HG02759 (cell line): ENCODE data around the gene EFHC2.
"Not testable (repeated sequence)": the region's sequence is repeated elsewhere in the genome, so short reads cannot be mapped to it uniquely, and the experiment has no call there.

Source experiments
- ATAC-seq: cut with Tn5 transposase; IDR thresholded peaks from one replicate; pipeline ENCODE4 v1.9.1; 2021; ENCODE audit warnings: mild to moderate bottlenecking, moderate library complexity; ENCODE audit not compliant: unreplicated experiment

Gene EFHC2

DNA sequence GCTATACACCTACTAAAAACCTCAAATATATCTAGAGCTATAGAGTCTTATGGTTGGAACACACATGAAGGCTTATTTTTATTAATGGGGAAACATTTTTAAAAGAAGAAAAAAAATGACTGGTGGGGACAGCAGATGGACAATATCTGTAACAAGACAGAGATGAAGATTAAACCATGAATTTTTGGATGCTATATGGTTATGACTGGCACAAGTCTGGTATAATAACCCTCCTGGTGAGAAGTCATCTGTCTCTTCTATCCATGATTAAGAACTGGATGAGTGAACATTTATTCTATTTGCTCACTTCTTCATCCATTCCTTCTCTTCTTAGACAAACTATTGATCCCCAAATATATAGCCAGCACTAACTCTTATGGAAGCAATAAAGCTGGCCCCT is 104.4 kb downstream of the EFHC2 start:
- no peak for ATAC-seq

DNA sequence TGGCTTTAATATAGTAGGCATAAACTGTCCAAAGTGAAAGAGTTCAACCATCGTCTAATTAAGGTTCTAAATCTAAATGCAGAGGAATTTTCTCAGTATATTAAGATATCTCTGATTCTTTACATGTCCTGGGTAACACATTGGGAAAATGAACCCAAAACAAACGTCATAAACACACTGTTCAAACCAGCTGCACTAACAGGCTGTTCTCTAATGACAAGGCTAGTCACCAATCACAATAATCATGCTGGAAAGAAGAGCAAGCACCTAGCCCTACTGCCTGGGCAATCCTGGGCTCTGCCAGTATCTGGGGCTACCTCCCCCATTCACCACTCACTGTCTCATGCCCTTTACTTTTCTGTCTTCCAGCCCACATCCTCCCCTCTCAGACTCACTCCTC is 107.9 kb downstream of the EFHC2 start:
- no peak for ATAC-seq

DNA sequence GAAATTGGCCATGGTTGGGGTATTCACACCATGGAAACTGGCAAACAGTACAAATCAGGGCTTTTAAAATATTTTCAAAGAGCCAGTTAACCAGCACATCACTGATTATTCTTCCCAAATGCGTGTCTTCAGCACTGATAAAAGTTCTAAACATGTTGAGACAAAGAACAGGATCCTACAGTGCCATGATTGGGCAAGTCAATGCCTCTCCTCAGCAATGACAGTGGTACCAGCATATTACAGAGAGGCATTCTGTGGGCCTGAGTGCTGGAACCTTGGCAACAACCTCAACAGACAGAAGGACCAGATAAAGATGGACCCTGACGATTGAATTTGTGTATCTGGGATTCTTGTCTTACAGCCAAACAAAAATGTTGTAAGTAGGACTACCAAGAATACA is 108.9 kb downstream of the EFHC2 start:
- ATAC-seq, result no peak

DNA sequence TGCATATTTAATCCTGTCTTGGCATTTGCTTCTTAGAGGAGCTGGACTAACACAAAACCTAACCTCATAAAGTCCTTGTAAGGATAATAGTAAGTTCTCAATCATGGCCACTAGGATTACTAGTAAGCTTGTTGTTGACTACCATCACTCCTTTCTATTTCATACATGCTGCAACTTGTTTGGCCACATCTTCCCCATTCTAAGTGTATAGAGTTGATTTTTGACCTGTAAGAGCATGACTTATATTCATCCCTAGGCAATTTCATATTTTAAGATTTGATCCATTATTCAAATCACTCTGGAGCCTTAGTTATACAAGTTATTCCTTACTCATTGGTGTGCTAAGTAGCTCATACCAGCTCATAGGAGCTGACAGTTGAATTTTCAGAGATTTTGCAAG is 109.4 kb downstream of the EFHC2 start:
- no peak for ATAC-seq

DNA sequence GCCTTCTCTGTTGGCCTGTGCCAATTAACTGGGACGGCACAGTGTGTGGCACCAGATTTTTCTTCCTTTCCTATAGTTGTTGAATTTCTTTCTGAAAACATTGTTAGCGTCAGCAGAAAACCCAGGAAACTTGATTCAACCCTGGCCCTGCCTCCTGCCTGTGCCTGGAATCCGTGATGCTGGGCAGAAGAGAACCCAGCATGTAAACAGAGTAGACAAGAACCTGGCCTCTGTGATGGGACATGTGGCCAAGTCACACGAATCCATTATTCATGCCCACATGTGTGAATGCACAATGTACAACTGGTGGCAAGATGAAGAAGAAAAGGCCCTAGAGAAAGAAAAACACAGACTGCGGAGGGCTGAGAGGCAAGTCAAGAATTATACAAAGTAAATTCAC is 111.4 kb downstream of the EFHC2 start:
- ATAC-seq, result no peak

DNA sequence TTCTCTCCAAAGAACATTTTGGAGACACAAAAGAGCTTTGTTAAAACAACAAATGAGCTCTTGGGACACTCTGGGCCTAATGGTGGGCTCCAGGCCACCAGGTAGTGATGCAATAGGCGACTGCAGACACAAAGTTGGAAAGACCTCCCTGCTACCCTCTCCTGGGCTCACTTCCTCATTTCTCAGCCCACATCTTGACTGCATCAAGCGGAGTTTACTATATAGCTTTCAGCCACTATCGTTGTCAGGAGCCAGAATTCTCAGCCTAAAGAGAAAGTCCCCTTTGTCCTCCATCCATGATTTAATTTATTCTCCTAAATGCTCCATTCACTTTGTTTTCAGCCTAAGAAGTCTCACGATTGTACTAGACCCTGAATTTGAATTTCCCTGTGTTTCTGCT is 114.9 kb downstream of the EFHC2 start:
- peak; percentile 71 for ATAC-seq

DNA sequence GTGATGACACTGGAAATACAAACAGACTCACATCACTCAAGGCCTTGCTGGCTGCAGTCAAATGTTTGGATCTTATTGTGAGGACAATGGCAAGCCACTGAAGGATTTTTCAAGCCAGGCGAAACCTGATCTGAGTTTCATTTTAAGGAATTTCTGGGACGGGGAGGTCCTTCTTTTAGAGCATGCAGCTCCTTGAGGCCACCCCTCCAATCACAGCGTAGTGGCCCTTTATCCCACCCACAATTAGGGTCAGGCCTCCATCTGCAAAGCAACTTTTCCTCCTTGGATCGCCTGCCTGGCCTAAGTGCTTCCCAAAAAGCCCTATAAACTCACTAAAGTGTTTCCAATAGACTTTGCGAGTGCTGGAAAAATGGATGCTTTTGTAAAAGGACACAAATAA is 115.5 kb downstream of the EFHC2 start:
- no peak for ATAC-seq

DNA sequence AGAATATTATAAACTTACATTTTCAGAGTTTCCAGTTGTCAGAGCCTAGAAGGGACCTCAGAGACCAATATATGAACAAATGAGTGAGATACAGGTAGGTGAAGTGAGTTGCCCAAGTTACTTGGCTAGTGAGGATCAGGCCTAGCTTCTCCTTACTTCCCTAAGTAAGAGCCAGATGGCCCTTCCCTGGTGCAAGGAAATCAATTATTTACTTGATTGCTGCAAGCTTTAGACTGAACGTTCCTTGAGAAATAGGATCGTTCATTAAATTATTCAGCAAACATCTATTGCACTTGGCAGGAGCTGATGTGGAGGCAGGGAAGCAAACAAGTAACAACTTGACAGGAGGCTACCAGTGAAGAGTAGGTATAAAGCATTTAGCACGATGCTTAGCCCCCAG is 117.8 kb downstream of the EFHC2 start:
- no peak for ATAC-seq

DNA sequence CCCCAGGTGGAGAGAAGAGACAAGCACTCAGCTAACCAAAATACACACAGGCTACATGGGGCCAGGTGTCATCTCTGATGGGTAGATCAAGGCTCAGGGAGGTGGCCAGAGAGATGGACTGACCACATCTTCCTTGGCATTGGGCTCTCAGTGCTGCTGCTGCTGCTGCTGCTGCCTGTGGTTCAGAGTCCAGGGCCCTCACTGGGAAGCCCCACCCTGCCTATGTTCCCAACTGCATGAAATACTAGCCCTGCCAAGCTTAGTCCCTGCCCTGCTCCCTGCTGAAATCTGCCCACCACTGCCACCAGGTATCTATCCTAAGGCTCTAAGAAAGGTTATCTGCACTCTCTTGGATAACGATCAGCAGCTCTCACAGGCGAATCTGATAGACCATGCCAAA is 118.7 kb downstream of the EFHC2 start:
- ATAC-seq, result no peak

DNA sequence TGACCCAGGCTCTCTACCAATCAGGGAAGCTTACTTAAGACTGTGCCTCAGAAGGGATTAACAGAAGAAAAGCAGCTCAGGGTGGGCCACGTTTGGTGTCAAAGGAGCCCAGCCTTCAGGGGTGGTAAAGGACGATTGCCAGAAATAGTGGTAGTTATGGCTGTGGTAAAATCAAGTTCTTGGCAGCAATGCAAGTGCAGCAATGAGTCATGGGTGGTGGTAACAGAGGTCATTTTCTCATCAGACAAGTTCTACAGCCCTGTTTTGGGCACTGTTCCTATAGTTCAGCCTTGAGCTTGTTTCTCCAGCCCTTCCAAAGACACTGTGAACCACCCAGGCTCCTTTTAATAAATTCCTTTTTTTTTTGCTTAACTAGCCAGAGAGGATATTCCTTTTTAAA is 120.3 kb downstream of the EFHC2 start:
- no peak for ATAC-seq

DNA sequence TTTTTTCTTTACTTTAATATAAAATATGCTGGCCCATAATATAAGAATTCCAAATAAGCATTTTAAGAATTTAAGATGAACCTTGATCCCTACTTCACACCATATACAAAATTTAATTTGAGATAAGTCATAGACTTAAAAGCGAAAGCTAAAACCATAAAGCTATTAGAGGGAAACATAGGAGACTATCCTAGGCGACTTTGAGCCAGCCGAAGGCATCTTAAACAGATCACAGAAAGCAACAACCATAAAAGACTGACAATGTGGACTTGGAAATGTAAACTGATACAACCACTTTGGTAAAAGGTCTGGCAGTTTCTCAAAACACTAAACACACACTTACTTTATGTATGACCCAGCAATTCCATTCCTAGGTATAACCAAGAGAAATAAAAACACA is 125.0 kb downstream of the EFHC2 start:
- ATAC-seq, result no peak

DNA sequence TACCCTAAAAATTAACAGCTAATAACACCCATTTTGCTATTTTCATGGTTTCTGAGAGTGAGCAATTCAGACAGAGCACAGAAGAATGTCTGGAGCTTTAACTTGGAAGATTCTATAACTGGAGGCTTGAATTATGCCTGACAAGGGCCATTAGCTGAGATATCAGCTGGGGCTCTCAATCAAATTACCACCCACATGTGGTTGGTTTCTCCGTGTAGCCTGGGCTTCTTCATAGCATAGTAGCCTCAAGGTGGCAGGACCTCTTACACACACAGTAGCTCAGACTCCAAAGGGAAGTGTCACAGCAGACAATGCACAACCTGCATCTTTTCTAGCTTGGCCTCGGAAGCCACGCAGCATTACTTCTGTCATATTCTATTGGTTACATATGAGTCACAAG is 127.3 kb downstream of the EFHC2 start:
- no peak for ATAC-seq

DNA sequence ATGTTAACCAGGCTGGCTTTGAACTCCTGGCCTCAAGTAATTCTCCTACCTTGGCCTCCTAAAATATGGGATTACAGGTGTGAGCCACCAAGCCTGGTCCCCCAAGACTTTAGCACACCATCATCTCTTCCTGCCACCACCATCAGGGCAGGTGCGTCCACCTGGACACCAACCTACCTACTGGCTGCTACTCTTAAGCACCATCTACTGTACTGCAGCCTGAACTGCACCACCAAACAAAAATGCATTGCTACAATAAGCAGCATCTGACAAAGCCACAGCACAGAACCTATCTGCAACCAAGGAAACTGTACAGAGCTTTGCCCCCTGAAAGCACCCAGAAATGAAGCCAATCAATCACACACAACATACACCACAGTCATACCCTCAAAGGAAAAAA is 139.7 kb downstream of the EFHC2 start:
- ATAC-seq, result no peak

DNA sequence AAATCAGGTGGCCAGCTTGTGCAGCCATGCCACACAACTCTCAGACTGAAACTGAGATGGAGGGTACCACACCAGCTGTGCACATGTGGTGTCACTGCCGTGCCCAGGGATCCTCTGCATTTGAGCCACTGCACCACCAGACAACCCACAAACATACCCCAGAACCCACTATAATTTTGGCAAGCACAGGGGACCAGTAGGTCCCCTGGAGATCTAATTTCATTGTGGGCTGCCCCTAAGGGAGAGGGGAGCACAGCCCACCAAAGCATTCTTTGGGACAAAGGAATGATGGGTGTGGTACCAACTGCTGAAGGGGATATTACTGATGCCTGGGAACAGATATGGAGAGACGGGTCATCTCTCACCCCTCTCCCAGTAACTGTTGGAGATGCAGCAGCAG is 140.9 kb downstream of the EFHC2 start:
- ATAC-seq, result no peak

DNA sequence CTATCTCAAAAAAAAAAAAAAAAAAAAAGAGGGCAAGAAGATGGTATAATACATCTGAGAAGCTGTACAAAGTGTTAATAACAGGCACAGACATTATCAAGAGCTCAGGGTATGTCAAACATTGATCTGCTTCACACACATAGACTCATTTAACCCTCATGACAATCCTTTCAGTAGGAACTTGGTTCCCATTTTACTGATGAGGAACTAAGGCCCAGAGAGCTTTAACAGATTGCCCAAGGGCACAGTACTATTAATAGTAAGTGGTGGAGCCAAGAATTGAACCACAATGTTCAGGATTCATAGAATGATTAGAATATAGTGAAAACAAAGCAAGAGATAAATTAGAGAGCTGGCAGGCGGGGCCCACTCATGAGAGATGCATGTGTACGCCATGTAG is 154.4 kb downstream of the EFHC2 start:
- ATAC-seq, result no peak

DNA sequence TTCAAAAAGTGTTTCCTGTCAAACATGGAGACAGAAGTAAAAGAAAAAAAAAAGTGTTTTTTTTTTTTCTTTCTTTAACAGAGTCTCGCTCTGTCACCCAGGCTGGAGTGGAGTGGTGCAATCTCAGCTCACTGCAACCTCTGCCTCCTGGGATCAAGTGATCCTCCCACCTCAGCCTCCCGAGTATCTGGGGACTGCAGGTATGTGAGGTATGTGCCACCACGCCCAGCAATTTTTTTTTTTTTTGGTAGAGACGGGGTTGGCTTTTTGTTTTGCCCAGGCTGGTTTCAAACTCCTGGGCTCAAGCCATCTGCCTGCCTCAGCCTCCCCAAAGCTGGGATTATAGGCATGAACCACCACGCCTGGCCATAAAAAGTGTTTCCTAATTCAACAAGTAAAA is 155.6 kb downstream of the EFHC2 start:
- ATAC-seq, result not testable (repeated sequence)

DNA sequence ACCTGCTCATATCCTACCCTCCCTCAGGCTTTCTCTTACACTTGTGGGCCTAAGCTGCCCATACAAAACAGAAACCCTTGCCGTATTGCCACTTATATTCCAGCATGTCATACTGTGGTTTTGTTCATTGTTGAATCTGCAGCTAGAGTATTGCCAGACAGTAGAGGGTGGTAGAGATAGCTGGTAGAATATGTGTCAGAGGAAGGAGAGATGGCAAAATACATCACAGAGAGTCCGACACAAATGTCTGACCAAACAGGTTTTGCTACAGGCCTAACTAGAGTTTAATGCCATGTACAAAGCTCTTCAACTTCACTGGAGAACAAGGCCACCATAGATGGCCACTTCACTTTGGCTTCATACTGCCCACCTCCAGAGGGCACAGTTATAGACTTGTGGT is 160.1 kb downstream of the EFHC2 start:
- ATAC-seq, result no peak

DNA sequence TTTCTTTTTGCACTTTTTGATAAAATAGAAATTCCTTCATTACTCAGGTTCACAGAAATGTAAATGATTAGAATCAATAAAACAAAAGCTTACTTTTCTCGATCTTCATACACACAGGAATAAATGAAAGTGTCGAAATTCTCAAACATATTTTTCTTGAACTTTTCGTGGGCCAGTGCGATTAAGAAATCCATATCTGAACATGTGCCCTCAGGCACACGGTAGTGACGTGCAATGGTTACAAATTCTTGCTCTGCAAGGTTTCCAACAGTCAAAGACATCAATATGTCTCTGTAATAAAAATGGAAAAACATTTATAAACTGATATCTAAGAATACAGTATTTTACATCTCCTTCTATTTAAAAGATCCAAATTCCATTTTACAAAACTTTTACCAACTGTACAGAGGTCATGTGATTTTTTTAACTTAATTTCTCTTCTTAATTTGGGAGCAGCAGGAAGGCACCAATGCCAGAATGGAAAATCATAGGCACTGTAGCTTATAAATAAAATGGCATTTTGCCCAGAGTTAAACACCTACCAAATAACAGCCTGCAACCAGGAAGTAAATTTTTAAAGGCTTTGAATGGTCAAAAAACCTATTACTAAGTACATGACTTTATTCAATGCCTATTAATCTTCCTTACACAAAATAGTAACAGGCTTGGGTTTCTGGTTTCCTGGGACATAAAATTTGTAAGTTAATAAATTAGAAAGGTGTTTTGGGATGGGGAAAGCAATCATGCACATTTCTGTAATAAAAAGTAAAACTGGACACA is 165.0 kb downstream of the EFHC2 start:
- no peak for ATAC-seq

DNA sequence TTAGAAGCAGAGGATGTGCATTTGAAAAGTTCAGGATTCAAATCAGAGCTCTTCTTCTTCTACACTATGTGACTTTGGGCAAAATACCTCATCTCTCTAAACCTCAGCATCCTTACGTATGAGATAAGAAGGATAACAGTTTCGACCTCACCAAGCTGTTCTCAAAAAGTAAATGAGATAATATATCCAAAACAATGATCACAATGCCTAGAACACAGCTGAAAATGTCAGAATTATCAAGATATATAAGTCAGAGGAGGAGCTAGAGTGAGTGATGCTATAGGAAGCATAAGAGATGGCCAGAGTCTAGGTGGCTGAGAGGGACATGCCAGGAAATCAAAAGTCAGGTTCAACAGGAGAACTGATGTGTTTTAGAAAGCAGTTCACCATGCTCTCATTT is 168.0 kb downstream of the EFHC2 start:
- ATAC-seq, result no peak

DNA sequence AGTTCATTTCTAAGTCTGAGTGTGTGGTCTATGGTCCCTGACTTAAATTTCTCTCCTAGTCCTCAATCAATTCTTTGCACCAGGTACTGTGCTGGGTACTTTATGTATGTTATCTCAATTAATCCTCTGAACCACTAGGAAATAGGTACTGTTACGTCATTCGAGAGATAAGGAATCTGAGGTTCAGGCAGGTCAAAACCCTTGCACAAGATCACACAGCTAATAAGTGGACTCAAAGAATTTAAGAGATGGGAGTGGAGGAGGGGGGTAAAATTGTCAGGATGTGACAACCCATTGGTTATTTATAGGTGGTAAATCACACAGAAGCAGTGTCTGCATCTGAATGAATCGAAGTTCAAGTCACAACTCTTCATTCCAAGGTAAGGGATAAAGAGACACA is 169.4 kb downstream of the EFHC2 start:
- ATAC-seq, result no peak

DNA sequence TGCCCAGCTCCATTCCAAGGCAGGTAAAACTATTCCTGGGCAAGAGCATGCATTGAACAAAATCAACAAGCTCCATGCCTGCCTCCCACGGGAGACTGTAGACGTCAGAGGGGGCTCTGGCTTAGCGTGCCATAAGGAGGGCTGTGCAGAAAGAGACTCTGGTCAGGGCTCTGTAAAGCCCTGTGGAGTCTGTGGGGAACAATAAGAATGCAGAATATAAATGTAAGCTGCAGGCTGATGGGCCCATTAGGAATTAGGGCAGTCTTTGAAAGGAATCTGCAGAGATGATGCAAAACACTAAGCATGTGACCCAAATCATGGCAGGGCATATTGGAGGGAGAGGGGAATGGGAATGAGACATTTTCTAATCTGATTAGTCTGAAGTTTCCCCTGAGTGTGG is 170.3 kb downstream of the EFHC2 start:
- no peak for ATAC-seq

DNA sequence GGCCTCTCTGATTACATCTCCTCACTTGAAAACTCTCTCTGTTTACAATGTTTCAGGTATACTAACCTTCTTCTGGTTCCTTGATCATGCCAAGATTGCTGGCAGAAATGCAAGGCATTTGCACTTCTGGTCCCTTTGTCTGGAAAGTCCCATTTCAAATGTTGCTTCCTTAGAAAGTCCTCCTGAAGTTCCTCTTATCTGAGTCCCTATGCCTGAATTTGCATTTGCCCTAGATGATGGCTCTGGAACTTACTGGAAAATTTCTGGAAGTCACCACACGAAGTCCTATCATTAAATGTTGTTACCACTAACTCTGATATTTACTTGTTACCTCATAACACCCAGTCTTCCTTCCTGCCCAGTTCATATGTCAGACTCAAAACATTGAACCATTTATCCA is 176.4 kb downstream of the EFHC2 start:
- ATAC-seq, result no peak

DNA sequence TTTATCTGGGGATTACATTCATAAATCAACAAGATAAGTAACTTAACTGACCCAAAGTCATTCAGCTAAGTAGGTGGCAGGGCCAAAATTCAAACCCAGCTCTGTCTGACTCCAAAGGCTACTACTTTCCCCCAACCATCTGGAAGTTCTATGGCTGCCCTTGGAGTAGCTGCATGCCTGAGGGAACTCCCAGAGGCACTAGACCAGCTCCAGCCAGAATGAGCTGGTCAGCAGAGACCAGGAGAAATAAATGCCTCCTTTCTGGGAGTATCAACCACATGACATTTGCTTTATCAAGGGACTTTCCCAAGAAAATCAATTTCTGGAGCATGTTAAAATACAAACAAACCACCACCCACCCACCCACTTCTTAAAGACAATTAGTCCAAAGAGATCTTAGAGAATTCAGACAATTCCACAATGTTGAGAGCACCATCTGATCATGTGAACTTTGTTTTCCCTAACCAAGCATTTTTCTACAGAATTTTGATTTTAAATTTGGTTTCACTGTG is 180.5 kb downstream of the EFHC2 start:
- ATAC-seq, result no peak
